GM18951 (cell line): ENCODE data around the gene SNED1.

ENCODE experiments used
- POLR2A ChIP-seq: IDR thresholded peaks from 4 replicates; pipeline ENCODE4 v1.6.1; 2011; ENCODE audit warnings: mild to moderate bottlenecking; ENCODE audit not compliant: insufficient read length, insufficient read depth; ENCODE audit errors: extremely low read depth
- in situ Hi-C: fragments of 300-500 bp; cut with MboI; formaldehyde crosslinking; loops from one replicate; pipeline ENCODE4 v1.12.0; 2022; ENCODE audit warnings: low sequenced_read_pairs, mixed read lengths, inconsistent platforms; ENCODE audit not compliant: unreplicated experiment

SNED1 gene

DNA sequence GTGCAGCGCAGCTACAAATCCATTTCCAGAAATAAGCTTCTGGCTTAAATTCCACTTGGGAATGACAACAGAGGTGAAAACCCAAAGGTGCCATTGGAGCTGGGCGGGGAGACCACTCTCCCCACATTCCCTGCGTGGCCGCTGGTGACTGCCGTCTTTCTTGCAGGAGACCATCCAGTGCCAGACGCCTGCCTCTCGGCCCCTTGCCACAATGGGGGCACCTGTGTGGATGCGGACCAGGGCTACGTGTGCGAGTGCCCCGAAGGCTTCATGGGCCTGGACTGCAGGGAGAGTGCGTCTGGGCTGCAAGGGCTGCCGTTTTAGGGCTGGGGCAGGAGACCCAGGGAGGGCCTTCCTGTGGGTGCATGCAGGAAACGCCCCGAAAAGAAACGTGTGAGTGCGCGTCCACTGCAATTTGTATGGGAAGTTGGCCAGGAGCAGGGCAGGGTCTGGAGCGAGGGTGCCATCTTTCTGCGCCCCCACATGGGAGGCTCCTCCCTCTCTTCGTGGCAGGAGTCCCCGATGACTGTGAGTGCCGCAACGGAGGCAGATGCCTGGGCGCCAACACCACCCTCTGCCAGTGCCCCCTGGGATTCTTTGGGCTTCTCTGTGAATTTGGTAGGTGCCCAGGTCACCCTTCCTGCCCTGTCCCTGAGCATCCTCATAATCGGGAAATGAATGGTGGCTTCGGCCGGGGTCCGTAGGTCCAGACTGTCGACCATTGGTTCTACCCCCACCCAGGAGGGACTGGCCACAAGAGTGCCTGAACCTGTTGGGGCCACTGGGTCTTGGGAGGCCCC is 49.9 kb downstream of the SNED1 start:
- in situ Hi-C loops: no loop called here
- TF ChIP-seq POLR2A: no peak

DNA sequence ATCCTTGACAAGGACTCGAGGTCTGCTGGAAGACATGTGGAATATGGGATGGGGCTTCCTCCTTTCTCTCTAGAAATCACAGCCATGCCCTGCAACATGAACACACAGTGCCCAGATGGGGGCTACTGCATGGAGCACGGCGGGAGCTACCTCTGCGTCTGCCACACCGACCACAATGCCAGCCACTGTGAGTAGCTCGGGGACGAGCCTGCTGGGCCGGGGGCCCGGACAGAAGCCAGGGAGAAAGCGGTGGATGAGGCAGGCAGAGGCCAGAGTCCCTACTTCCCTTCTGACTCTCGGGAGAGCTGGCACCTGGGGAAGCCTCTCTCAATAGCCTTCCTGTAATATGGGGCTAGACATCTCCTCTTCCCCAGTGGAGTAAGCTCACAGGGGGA is 50.5 kb downstream of the SNED1 start:
- in situ Hi-C loops: no loop called here
- no peak for TF ChIP-seq POLR2A

DNA sequence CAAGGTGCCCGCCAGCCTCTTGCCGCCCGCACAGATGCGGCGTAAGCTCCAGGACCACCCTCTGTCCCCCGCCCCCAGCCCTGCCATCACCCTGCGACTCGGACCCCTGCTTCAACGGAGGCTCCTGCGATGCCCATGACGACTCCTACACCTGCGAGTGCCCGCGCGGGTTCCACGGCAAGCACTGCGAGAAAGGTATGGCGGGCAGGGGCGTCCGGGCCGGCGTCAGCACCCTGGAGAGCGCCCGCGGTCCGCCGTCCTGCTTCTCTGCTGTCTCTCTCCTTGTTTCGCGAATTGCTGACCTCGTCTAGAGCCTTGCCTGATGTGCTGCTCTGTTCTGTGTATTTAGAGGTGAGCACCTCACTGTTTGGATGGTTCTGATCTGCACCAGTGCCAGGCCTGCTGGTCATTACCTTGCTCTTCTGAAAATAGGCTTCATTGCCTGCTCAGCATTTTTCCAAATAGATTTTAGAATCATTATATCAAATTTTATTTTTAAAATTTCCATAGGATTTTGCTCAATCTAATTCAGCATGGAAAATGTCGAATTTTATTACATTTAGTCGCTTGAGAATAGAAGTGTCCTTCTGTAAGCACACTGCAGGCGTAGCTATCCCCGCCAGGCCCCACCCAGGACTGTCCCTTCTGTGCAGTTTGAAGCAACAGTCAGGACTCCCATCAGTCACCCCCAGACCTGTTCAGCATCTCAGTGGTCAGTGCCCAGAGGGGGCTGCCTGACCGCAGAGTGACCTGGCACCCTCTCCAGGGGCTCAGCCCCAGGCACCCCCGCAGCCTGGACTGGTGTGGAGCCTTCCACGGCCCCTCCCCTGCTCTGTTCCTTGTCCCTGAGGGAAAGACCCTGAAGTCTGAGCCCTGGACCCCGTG is 51.6 kb downstream of the SNED1 start:
- no peak for TF ChIP-seq POLR2A
- in situ Hi-C loops: no loop called here

DNA sequence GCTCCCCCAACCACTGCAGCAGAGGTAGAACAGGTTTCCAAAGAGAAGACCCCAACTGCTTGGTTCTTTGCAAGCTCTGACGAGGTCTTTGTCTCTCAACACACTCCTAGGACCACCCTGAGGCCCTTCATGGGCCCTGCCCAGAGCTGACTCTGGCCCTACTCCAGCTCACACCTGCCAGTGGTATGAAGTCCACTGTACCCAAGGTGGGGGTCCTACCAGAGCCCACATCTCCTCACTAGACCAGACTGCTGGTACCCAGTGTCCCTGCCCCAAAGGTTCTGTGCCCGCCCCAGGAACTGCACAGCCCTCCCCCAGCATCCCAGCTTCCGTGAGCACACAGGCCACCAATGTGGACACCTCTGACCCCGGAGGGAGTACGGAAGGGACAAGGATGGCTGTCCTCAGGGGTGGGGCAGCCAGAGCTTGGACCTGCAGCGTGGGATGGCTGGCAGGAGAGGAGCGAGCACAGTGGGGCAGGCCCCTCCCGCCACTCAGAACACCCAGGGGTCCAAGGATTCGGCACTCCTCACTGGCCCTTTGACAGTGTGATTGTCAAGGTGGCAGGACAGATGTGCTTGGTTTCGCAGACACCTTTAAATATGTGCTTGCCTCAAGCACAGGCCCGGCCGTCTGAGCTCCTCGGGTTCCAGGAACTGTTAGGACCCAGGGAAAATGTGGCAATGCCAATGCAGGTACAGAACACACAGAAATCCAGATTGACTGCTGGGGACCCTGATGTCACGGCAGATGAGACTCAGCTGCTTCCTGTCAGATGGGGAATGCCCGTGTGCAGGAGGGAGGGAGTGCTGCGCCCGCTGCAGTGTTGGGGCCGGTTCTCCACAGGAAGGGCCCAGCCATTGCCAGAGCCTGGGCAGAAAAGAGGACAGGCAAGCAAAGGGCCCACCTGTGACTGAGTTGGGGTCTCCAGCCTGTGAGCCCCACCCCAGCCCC is 52.5 kb downstream of the SNED1 start:
- in situ Hi-C loops: no loop called here
- no peak for TF ChIP-seq POLR2A

DNA sequence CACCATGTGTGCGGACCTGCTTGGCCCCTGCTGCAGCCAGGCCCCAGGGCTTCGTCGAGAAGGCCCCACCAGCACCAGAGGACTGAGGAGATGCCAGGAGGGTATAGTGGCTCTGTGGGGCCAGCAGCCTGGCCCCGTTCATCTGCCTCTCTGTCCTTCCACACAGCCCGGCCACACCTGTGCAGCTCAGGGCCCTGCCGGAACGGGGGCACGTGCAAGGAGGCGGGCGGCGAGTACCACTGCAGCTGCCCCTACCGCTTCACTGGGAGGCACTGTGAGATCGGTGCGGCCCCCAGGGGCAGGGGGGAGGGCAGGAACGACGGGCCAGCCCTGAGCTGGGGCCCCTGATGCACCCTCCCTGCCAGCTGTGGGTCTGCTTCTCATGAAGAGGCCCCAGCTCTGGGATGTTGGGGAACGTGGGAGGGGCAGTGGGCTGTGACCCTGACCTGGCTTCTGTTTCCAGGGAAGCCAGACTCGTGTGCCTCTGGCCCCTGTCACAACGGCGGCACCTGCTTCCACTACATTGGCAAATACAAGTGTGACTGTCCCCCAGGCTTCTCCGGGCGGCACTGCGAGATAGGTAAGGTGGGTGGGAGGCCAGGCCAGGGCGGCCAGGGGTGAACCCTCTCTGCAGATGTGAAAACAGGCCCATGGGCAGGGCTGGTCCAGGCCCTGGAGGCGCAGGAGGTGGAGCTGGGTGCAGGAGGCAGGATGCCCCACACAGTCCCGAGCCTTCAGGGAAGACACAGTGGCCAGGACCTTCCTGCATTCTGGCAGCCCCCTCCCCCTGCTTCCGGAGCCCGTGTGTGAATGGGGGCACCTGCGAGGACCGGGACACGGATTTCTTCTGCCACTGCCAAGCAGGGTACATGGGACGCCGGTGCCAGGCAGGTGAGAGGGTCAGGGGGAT is 53.4 kb downstream of the SNED1 start:
- TF ChIP-seq POLR2A: no peak
- in situ Hi-C loops: no loop called here

DNA sequence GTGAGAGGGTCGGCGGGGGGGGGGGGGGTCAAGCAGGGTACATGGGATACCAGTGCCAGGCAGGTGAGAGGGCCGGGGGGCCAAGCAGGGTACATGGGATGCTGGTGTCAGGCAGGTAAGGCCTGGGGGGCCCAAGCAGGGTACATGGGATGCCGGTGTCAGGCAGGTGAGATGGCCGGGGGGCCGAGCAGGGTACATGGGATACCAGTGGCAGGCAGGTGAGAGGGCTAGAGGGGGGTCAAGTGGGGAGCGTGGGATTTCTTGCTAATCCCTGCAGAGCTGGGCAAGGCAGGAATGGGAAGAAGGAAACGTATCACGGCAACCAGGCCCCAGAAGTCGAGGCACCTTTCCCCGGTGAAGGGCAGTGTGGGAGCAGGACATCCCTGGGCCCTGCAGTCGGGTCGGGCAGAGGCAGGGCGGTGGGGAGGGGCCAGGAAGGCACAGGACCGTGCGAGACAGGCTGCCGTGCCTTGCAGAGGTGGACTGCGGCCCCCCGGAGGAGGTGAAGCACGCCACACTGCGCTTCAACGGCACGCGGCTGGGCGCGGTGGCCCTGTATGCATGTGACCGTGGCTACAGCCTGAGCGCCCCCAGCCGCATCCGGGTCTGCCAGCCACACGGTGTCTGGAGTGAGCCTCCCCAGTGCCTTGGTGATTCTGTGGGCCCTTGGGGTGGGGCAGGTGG is 54.4 kb downstream of the SNED1 start:
- in situ Hi-C loops: no loop called here
- no peak for TF ChIP-seq POLR2A

DNA sequence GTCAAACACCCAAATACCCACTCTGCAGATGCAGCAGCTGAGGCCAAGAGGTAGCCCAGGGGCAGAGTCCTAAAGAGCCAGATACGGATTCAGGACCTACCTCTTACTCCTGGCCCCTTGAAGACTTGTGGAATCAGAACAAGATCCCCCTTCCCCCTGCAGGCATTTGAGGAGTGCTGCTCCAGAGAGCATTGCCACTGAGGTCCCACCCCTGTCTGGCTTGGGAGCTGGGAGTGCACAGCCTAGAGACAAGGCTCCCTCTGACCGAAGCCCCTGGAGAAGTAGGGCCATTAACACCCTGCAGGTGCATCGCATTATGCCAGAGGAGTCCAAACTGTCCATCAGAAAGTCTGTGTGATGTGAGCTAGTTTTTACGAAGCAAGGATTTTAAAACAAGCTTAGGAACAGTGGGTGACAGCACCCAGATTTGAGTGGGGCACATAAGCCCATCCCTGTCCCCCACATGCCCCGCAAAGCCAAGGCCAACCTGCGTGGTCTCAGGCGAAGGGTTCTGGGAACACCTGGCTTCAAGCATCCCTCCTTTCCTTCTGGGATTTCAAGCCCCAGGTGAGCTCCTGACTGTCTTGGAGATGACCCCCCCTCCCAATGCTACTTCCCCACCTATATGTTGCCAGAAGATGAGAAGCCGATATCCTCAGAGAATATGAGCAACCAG is 55.3 kb downstream of the SNED1 start:
- in situ Hi-C loops: no loop called here
- no peak for TF ChIP-seq POLR2A

DNA sequence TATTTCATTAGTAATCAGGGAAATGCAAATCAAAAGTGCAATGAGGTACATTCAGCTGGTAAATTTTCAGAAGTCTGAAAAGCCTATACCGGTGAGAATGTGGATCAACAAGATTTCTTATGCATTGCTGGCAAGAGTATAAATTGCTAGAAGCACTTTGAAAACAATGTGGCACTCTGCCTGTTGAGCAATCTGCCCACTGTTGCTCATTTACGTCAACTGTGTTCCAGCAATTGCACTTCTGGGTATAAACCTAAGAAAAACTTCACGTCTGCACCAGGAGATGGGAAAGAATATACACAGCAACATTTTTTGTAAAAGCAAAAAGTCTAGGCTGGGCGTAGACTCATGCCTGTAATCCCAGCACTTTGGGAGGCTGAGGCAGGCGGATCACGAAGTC is 62.9 kb downstream of the SNED1 start:
- in situ Hi-C loops: no loop called here
- no peak for TF ChIP-seq POLR2A

DNA sequence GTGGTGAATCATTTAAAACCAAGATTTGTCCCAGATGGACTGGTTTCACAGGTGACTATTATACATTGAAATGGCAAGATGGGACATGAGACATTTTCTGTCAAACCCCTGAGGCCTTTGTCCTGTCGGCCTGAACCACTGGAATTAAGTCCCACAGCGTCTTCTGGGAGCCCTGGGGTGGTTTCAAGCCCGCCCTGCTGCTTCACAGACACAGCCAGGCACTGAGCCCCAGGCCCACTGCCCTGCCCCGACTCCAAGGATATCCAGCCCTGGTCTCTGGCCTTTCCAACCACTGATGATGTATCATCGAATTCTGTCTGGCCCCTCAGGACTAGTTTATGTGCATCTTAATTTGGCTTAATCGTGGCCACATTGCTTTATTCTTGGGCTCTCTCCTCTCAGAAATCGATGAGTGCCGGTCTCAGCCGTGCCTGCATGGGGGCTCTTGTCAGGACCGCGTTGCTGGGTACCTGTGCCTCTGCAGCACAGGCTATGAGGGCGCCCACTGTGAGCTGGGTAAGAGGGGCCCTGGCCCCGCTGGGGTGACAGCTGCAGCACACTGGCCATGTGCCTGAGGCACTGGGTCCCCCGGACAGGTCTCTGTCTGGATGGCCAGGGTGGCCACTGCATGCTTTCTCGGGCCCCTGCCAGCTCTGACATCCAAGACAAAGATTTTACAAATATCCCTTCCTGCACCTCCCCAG is 64.1 kb downstream of the SNED1 start:
- TF ChIP-seq POLR2A: no peak
- in situ Hi-C loops: no loop called here

DNA sequence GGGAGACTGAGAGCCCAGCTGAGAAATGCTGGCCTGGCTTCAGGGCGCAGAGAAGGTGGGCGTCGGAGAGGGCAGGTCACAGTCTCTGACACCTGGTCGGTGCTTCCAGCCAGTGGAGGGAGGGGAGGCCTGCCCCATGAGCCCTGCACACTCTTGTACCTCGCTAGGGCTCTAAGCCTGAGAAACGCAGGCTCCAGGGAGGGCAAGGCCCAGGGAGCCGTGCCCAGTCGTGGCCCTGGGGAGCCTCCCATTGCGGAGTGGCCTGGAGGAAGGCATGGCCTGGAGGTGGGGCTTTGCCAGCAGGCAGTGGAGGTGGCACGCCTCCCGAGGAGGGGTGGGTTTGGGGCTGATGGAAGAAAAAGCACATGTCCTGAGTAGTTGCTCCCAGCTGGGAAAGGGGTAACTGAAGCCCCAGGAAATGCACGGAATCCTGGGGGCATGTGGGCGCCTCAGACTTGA is 64.7 kb downstream of the SNED1 start:
- in situ Hi-C loops: no loop called here
- no peak for TF ChIP-seq POLR2A
